ENCODE measurements around the gene AHDC1.
"Not testable (repeated sequence)": the region's sequence is repeated elsewhere in the genome, so short reads cannot be mapped to it uniquely, and the experiment has no call there.

Gene AHDC1

GRCh38 chr1:27634177-27634984 is 30.4 kb upstream of the AHDC1 start:
- DNase-seq (ENCODE audit: low spot score), result no peak

- no peak for DNase-seq (ENCODE audit: low spot score)
Measured at GRCh38 chr1:27633640-27634176, 29.8 kb upstream of the AHDC1 start.

GRCh38 chr1:27633298-27633610 is 29.3 kb upstream of the AHDC1 start:
- DNase-seq (ENCODE audit: low spot score), result no peak

GRCh38 chr1:27632387-27633297 is 28.7 kb upstream of the AHDC1 start:
- DNase-seq (ENCODE audit: low spot score), result no peak

- DNase-seq (ENCODE audit: low spot score), result no peak
Measured at GRCh38 chr1:27630859-27631491, 27.0 kb upstream of the AHDC1 start.

GRCh38 chr1:27628712-27629111 is 24.8 kb upstream of the AHDC1 start:
- DNase-seq (ENCODE audit: low spot score), result no peak

DNA sequence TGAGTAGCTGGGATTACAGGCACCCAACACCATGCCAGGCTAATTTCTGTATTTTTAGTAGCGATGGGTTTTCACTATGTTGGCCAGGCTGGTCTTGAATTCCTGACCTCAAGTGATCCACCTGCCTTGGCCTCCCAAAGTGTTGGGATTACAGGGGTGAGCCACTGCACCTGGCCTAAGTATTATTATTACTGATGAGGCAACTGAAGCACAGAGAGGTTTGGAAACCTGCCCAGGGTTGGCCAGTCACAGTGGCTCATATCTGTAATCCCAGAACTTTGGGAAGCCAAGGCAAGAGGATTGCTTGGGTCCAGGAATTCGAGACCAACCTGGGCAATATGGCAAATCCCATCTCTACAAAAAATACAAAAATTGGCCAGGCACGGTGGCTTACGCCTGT is 23.8 kb upstream of the AHDC1 start:
- not testable (repeated sequence) for DNase-seq (ENCODE audit: low spot score)

DNA sequence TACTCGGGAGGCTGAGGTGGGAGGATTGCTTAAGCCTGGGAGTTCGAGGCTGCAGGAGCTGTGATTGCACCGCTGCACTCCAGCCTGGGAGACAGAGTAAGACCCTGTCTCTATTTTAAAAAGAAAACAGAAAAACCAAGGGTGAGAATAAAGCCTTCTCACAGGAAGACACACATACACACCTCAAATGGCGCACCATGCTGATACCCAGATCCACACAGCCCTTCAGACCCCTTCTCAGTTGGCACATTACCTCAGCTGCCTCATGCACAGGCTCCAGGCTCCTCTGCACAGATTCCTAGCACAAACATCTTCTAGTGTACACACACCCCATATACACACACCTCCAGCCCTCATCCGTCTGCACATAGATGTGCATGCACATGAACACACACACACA is 23.1 kb upstream of the AHDC1 start:
- DNase-seq (ENCODE audit: low spot score), result no peak

DNA sequence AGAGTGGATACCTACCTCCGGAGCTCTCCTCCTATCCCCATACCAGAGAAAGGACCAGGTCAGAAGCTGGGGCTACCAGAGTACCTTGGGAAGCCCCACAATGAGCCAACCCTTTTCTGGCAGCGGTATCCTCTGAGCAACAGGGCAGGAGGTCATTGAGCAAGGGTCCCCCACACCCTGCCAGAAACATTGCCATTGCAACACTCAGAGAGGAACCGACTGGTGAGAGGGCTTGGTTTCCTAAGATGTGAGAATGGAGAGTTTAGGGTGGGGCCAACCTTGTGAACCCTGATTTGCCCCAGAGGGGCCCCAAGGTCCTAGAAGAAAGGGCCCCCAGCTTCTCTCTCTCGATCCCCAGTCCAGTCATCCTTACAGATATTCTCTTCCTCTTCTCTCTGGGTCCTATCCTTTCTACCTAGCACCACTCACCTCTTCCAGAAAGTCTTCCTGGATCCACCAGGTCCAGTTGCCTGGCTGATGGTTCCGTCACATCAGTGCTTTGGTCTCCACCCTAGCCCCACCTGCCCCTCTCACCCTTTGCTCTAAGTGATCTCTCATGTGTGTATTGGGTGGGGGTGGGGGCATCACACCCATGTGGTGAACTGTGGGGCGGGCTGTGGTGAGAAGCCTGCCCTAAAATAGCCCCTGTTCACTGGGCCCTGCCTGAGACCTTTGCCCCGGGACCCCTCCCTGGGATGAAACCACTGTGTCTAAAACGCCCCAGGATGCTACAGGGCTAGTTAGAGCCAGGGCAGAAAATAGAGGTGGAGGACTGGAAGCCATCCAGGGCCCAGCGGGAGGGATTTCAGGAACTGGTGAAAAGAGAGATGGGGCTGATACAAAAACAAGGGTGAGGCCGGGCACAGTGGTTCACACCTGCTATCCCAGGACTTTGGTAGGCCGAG is 22.3 kb upstream of the AHDC1 start:
- no peak for DNase-seq (ENCODE audit: low spot score)

GRCh38 chr1:27624467-27625178 is 20.7 kb upstream of the AHDC1 start:
- no peak for DNase-seq (ENCODE audit: low spot score)

DNA sequence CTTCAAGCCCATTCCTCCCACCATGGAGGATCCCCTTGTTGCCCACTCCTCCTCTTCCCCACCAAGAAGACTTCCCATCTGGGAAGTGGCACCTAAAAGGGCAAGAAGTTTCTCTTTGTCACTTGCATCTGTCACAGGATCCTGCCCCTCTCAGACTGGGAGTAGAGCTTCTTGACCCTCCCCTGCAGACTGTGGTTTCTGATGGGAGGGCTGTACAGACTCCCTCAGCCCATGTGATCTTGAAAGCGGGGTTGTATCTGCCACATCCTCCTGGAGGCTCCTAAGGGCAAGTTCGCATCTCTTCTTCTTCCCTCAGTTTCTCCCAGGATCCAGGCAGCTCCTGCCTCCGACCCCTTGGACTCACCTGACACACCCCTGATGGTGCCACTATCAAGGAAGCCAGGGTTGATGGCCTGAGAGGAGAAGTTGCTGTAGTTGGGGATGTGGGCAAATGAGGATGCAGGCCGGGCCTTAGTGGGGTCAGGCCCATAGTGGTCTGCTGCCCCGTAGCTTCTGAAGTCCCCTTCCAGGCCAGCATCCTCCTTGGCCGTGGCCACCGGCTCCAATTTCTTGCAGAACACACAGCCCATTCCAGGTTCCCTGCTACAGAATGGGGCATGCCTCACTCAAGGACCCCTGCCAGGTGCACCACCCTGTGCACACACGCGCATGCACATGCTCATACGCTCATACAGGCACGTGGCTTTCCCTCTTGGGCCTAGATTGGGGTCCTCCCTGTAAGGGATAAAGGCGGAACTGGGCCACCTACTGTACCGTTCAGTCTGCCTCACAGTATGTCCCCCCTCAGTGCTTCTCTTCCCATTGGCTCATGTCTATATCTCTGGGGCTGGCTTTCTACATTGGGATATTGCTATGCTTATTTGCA is 19.6 kb upstream of the AHDC1 start:
- no peak for DNase-seq (ENCODE audit: low spot score)

DNA sequence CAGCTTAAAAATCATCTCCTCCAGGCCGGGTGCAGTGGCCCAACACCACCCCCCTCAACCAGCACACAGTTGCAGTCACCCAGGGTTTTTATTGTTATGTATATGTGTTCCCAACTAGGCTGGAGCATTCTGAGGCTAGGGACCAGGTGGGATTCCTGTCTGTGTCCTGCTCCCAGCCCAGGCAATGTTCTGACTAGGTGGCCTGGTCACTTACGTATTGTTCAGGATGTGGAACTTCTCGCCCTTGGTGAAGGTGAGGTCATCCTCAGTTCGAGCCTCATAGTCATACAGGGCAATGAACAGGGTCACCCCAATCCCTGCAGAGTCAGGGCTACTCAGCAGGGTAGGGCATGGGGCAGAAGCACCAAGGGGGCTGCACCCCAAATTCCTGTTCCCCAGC is 18.9 kb upstream of the AHDC1 start:
- no peak for DNase-seq (ENCODE audit: low spot score)

- no peak for DNase-seq (ENCODE audit: low spot score)
Measured at GRCh38 chr1:27621051-27621920, 17.3 kb upstream of the AHDC1 start.

DNA sequence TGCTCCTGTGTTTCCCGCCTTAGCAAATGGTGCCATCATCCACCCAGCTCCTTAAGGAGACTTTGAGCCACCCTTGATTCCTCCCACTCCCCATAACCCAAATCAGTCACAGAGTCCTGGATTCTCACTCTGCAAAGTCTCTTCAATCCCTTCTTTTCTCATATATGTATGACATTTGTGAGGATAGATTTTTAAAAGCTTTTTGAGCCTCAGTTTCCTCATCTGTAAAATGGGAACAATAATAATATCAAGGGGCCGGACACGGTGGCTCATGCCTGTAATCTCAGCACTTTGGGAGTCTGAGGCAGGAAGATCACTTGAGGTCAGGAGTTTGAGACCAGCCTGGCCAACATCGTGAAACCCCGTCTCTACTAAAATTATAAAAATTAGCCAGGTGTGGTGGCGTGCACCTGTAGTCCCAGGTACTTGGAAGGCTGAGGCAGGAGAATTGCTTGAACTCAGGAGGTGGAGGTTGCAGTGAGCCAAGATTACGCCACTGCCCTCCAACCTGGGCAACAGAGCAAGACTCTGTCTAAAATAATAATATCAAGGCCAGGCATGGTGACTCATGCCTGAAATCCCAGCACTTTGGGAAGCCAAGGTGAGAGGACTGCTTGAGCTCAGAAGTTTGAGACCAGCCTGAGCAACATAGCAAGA is 16.0 kb upstream of the AHDC1 start:
- DNase-seq (ENCODE audit: low spot score), result not testable (repeated sequence)

- DNase-seq (ENCODE audit: low spot score), result no peak
Measured at GRCh38 chr1:27618341-27619082, 14.6 kb upstream of the AHDC1 start.

- DNase-seq (ENCODE audit: low spot score), result no peak
Measured at GRCh38 chr1:27617420-27617819, 13.5 kb upstream of the AHDC1 start.

DNA sequence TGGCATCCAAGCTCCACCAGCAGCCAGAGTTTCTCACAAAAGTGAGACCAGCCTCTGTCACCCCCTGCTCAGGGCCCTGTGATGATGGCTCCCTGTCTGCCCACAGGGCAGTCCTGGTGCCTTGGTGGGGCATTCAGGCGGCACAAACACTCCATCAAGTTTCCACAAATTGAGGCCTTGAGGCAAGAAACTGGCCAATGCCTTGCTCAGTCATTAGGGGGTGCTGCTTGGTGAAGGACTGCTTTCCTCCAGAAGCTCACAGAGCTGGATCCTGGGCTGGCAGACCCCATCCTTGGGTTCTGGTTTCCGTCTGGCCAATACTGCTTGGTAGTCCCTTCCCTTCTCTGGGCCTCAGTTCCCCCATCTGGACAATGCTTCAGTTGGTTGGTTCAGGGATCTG is 12.5 kb upstream of the AHDC1 start:
- DNase-seq (ENCODE audit: low spot score), result no peak
